Activated CD4-positive, CD25-positive, alpha-beta regulatory T cell (primary cell): Measurements from ENCODE around the gene GAS7.

ENCODE experiments used
- DNase-seq, 4 experiments: peaks; one replicate each; lab custom pipeline; 2025; lab: John Stamatoyannopoulos, UW

The GAS7 gene

DNA sequence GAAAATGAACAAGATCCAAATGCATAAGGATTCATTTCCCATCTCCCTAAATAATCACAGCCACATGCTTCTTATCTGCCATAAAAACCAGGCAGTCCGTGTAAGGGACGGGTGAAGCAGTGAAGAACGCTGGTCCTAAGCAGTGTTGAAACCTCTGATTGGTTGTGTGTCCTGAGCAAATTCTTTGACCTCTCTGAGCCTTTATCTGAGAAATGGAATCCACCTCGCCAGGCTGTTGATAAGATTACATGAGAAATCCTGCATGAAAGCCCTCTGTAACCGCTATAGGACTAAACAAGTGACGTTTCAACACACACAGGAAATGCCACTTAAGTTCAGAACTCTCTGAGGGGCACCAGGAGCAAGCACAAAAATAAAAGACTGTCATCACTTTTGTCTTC, 26.8 kb downstream of the GAS7 start:
- DNase-seq, result no peak

DNA sequence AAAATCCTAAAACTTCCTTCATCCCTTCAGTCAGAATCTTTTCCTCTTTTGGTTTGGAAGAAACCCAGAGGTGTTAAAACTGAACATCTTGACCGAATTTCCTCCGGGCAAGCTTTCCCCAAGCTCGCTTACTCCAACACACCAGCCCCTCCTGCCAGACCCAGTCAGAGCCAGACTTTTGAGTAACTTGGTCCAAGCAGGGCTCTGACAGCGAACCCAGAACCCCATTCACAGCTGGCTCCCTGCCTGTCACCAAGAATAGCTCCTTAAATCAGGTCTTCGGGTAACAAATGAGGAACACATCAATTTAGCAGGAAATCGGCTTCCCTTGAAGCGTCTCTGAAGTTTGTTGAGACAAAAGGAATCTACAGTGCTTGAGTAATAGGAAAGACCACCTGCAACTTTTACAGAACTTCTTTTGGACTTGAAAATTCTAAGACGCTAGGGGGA, 27.3 kb downstream of the GAS7 start:
- no peak for DNase-seq

DNA sequence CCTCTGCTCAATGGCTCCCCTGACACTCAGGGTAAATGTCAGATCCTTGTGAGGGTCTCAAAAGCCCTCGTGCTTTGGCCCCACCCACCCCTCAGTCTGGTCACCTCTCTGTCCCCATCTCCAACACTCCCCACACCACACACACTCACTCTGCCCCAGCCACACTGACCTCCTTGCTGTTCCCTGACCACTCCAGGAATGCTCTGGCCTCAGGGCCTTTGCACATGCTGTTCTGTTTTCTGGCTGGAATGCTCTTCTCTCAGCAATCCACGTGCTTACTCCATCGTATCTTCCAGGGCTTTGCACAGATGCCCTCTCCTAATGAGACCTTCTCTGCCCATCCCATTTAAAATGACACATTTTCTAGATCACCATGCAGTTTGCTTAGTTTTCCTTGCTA, 28.2 kb downstream of the GAS7 start:
- DNase-seq, result no peak

DNA sequence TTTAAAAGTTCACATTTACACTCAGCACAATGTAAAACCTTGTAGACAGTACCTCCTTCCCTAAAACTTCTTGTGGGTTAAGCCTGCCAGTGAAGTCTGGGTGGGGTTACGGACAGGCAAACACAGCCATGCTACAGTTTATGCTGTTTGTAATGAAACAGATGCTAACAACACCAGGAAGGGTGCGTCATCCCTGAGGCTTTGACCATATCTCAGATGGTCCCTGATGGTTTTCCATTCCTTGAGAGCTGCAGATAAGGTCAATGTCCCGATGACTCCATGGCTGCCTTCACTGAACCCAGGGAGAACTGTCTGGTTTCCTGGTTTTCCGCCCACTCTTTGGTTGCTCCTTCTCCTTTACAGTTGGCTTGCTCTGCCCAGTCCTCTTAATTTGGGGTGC, 29.1 kb downstream of the GAS7 start:
- DNase-seq, result no peak

DNA sequence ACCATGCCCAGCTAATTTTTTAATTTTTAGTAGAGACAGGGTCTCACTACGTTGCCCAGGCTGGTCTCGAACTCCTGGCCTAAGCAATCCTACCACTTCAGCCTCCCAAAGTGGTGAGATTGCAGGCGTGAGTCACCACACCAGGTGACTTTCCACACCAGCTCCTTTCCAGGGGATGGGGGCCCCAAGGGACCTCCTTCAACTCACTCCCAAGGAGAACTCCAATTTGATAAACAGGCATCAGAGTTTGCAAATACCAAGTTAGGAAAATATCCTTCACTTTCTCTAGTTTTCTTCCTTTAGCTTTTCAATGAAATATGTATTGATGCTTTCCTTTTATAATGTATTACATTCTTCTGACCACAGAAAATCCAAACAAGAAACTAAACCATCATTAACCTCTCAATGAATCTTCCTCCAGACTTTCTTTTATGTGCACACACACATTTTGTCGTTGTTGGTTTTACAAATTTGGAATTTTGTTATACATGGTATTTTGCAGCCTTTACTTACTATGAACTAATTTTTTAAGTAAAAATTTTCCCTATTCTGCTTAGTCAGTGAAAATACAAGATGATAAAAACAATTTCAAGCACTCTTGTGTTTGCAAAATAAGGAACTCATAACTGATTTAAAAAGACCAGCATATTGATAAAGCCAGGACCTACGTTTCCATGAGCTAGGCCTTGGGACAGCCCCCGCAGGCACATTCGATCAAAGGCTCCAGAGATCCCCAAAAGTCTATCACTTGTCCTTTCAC, 32.0 kb downstream of the GAS7 start:
- DNase-seq, result no peak

DNA sequence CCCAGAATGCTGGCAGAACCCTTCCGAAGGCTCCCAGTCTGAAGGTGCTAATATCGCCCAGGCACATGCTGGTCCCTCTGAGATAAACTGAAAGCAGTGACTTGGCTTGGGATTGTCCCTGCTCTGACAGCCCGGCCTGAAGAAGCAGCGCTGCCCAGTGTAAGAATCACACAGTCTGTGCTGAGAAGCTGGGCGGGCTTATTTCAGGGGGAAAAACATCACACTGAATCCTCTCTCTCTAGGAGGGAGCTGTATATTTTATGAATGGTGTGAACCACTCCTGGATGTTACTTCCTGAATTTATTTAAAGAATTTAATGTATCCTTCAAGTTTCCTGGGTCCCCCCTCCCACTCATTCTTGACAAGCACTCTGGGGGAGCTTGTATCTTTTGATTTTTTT, 36.3 kb downstream of the GAS7 start:
- DNase-seq, result no peak

DNA sequence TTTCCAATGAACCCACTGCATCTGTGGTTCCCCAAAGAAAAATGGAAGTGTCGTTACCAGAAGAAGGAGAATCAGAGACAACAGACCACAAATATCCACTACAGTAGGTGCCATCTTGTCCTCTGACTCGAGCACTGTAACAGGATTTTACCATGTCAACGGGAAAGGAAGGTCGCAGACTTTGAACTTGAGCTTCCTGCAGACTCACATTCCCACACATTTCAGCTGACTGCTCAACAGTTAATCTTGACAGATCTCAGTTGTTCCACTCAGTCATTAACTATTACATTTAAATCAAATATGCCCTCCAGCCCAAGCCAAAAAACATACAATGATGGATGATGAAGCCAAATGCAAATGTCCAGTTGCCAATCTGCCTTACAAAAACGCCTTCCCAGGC, 37.0 kb downstream of the GAS7 start:
- no peak for DNase-seq

DNA sequence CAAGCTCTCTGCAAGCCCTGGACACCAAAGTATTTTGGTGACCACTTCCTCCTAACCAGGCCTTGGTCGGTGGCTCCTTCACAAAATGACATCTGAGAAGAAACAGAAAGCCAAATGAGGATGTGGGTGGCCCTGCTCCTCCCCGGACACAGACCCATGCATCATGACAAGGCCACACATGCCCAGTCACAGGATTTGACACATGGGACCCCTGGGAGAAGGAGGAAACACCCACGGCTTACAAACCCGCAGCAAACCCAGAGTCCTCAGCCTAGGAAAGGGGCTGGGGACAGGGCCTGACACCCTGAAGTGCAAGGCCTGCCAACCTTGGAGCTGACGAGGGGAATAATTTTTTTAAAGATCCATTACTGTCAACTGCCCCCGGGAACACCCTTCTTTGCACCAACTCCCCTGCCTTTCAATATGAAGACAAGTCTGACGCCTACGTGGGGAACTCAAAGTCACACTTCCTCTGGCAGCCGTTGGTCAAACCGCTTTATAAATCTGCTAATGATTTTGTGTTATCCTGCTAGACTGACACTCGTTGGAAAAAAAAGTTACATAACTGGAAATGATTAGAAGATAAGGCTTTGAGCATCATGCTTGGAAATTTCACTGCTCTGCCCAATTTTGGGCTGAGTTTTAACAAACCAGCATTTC, 41.3 kb downstream of the GAS7 start:
- DNase-seq, result no peak

DNA sequence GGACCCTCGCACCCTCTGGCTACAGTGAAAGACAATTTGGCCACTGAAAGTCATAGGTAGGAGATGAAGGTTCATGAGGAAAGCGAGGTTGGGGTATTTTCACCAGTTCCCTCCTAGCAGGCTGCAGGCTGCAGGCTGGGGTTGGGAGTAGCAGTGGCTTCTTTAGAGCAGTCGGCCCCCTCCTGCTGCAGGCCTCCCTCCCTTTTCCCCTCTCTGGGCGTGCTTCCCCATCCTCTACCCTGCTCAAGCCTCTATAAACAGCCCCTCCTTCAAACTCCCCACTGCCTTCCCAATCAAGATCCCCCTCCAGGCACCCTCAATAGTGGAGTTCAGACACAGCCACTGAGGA, 41.8 kb downstream of the GAS7 start:
- no peak for DNase-seq

DNA sequence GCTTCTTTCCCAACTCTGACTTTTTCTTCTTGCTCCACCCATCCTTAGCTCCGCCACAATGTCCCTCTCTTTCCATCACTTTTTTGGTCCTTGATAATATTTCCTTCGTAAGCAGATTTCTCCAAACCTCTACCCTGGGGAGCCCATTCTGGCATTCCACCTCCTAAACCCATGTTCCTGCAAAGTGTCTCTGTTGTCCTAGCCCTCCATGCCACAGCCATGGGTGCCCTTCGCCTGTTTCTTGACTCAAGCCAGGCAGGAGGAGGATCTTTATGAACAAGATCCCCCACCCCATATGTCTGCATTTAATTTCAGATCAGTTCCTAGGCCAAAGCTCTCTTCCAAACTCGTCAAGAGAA, 42.4 kb downstream of the GAS7 start:
- DNase-seq, result no peak

DNA sequence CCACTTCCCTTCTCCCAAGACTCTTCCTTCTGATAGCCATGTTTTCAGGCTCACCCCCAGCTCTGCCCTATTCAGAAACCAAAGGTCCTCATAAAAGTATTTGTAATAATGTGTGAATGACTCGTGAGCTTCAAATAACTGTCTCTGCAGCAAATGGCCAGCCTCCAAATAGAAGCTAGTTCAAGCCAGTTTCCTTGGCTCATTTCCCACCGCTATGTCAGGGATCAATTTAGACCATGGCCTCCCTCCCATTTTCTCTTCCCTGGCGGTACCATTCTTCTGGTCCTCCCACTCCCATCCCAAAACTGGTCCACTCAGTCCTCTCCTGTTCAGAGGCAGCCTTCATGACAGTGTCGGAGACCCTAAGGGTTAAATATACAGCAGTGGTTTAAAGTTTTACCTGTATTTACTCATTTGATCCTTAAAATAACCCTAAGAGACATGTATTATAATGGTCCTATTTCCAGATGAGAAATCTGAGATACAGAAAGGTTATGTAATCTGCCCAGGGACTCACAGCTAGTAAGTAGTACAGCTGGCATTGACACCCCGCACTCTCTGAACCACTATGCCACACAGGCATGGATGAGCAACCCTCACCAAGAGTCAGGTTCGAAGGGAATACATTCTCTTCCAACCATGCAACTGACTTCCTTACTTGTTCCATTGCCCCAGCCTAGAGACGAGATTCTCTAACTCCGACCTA, 42.9 kb downstream of the GAS7 start:
- DNase-seq, result no peak

DNA sequence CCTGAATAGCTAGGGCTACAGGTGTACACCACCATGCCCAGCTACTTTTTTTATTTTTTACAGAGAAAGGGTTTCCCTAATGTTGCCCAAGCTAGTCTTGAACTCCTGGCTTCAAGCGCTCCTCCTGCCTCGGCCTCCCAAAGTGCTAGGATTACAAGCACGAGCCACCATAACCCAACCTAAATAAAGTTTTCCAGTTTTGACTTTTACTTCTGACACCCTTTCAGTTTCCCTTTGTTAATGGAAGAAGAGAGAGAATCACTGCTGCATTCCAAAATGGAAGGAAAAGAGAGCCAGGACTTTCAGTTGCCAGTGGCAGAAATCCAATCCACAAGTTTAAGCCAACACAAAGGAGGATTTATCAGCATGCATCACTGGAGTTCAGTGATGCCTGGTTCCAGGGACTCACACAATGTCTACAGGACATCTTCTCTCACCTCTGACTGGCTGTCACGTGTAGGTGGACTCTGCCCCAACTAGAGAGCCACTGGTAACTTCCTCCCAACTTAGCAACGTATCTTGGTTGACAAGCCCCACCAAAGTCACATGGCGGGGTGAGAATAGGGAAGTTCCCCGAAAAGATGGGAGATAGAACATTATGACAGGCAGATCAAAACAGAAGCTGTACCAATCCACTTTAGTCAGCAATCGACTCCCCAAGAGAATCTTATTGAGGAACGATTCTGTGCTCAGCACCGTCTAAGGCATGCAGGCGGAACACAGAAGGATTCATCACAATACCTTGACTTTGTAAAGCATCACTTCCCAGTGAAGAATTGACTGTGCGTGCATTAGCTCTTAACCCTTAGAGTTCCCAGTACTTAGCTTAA, 46.5 kb downstream of the GAS7 start:
- DNase-seq, result no peak

DNA sequence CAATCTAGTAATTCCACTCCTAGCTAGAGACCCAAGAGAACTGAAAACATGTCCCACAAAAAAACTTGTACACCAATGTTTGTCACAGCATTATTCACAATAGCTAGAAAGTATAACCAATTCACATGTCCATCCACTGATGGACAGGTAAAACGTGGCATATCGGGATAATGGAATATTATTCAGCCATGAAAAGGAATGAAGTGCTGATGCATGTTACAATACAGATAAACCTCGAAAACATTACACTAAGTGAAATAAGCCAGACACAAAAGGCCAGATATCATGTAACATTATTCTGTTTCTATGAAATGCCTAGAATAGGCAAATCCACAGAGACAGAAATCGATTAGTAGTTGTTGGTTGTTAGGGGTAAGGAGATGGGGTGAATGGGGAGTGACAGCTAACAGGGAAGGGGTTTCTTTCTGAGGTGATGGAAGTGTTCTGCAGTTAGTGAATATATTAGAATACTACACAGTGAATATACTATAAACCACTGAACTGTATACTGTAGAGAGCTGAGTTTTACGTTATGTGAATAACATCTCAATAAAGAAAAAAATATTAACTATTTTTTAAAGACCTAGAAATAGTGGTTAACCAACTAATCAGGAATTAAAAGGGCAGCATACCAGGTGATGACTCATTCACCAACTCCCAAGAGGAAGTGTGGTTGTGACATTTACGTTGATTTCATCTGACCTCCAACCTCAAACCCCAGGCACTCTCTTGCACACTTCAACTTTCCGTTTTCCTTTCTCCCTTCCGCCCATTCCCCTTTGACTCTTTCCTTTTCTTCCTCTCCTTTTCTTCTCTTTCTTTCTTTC, 48.6 kb downstream of the GAS7 start:
- no peak for DNase-seq

DNA sequence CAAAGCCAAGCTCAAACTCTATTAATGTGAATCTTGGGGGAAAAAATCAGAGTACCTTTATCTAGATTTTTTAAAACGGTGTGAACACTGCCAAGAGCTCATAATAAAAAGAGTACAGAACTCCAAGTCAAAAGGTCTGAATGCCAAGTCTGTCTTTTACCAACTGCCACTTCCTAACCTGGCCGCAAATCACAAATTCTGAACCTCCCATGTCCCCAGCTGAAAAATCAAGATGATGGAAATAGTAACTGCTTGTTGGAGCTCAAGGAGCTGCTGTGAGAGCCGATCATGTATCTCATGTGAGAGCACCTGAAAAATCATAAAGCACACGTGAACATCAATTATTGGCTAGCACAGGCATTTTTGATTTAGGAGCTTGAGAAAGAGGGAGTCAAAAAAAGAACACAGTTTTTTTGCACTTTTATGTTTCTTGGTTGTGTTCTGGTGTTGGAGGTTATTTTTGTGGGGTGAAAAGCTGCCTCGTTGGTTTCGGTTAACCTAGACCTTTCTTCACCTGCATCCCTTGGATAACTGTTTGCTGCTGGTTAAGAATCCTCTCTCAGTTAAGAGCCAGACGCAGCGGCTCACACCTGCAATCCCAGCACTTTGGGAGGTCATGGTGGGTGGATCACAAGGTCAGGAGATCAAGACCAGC, 50.5 kb downstream of the GAS7 start:
- DNase-seq, result no peak

DNA sequence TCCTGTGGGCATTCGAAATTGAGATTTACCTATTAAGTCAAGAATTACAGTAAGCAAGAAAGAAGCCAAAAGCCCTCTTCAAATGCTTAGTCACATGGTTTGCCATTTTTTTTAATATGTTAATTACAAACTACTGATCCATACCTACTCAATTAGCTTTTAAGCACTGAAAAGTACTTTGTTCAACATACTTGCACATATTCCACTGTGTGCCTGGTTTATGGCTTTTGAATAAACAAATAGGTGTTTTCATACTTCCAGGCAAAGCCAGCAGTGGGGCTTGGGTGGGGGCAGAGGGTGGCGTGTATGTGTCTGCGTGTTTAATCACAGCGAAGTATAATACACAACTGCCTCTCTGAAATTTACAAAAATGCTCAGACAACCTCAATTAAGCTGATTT, 51.4 kb downstream of the GAS7 start:
- no peak for DNase-seq

DNA sequence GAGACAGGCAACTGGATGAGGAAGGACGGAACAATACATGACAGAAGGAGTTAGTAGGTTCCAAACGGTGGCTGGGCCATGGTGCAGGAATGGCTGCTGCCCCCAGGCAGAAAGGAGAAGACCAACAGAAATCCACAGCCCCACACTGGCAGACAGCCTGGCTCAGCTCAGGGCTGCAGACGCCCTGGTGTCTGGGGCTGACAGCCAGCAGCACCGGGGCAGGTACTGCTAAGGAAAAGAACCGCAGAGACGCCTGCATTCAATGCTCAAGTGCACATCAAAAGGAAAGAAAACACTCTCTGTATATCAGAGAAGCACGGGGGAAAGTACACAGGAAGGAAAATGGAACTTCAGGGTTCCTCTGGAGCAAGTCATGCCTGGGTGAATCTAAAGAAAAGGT, 53.4 kb downstream of the GAS7 start:
- DNase-seq, result no peak

DNA sequence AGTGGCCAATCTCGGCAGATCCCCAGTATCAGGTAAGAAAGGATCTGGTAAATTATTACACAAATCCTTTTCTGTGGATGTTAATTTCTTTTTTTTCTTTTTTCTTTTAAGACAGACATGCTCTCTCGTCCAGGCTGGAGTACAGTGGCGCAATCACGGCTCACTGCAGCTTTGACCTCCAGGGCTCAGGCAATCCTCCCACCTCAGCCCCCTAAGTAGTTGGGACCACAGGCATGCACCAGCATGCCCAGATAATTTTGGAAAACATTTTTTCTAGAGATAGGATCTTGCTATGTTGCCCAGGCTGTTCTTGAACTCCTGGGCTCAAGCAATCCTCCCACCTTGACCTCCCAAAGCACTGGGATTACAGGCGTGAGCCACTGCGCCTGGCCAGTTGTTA, 54.0 kb downstream of the GAS7 start:
- no peak for DNase-seq

DNA sequence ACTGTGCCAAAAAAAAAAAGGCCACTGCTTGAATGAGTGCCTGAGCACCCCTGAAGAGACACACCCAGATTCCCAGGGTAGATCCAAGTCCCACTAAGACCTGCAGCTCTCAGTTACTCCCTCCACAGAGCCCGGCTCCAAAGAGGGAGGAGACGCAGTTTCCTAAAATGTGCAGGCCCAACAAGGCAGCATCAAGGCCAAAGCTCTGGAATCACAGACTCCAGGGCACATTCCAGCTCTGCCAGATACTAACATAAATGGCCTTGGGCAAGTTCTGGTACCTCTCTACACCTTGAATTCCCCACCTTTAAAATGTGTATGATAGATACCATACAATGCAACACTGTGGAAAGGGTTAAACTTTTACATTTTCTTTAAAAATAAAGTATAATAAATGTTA, 57.0 kb downstream of the GAS7 start:
- DNase-seq, result no peak

DNA sequence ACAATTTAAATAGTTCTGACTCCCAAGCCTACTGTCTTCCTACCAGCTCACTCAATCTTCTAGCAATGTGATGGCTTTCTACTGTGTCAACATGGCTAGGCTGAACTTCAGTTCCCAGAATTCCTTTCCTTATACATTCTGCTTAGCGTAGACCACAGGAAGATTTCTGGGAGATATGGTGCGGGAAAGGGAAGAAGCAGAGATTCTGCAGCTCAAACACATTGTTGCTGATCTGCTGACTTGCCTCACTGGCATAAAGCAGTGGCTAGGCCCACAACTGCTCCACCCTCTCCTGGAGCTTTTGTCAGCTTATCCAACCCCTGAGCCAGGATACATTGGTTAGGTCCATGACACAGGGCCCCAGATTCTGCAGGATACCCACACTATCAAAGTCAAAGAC, 58.8 kb downstream of the GAS7 start:
- no peak for DNase-seq

DNA sequence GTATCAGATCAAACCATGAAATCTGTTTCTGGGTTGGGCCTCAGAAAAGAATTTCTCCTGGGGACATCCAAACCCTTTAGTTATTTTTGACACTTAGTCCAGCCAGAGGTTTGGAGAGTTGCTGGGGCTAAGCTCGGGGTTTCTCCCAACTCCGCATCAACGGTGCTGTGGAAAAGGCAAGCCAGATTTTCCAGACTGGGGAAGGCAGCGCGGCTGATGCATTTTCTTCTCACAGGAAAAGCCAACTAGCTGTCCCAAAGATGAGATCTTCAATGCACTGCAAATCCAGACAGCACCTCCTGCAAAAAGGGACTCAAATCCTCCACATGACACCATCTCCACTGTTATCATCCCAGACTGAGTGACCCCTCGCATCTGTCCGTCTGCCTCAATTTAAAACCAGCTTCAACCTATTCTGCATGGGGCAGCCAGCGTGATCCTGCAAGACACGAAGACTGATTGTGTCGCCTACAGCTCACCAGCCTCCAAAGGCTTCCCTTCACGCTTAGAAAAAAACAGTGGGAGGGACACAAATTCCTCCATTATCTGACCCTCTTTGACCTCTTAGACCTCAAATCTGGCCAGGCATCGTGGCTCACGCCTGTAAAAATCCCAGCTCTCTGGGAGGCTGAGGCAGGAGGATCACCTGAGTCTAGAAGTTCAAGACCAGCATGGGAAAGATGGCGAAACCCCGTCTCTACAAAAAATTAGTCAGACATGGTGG, 62.0 kb downstream of the GAS7 start:
- DNase-seq, result no peak
